Esophagus (tissue), 2 donors: ENCODE measurements around the gene IMMP2L. TPM values are rescaled to one million over a fixed set of nuclear protein-coding genes. Genes with fewer than 3 reads are reported as not detected.
"Not testable (repeated sequence)": the region's sequence is repeated elsewhere in the genome, so short reads cannot be mapped to it uniquely, and the experiment has no call there.

Experiments
- H3K27ac ChIP-seq, 2 donors: one replicate each; pipeline ENCODE4 v1.5.1; 2013; ENCODE audit warnings: low read depth in 2 of 2, mild to moderate bottlenecking in 2 of 2, inconsistent platforms in 1 of 2, low read length in 1 of 2, moderate library complexity in 1 of 2
- H3K27me3 ChIP-seq, 2 donors: one replicate each; pipeline ENCODE4 v1.6.1; 2013; ENCODE audit warnings: low read length in 2 of 2, control low read depth in 1 of 2, mild to moderate bottlenecking in 1 of 2; ENCODE audit not compliant: insufficient read depth in 2 of 2, control insufficient read depth in 1 of 2
- H3K36me3 ChIP-seq, 2 donors: one replicate each; pipeline ENCODE4 v1.6.1; 2013; ENCODE audit warnings: low read length in 1 of 2; ENCODE audit not compliant: control insufficient read depth in 2 of 2, insufficient read depth in 2 of 2
- H3K4me1 ChIP-seq, 2 donors: one replicate each; pipeline ENCODE4 v1.6.1; 2013; ENCODE audit warnings: low read length in 1 of 2; ENCODE audit not compliant: control insufficient read depth in 2 of 2, insufficient read depth in 2 of 2
- H3K4me3 ChIP-seq, 2 donors: one replicate each; pipeline ENCODE4 v1.5.1; 2013; ENCODE audit warnings: low read length in 2 of 2, mild to moderate bottlenecking in 2 of 2, low read depth in 1 of 2, moderate library complexity in 1 of 2
- H3K9me3 ChIP-seq, 2 donors: one replicate each; pipeline ENCODE4 v1.6.1; 2013; ENCODE audit warnings: mild to moderate bottlenecking in 2 of 2, low read depth in 1 of 2, low read length in 1 of 2, moderate library complexity in 1 of 2; ENCODE audit not compliant: control insufficient read depth in 2 of 2, insufficient read depth in 1 of 2
- WGBS, 2 donors: extraction: QIAGEN DNeasy Blood & Tissue Kit; methylation state at CpG; one replicate each; pipeline ENCODE4 v1.1.7; 2013; 5-methylcytosine and 5-hydroxymethylcytosine counted together
- polyA plus RNA-seq, 2 donors: library from polyadenylated mRNA; stranded (reverse); fragments of 200-250 nt; gene quantifications; one replicate each; pipeline ENCODE4 v1.2.3, GENCODE V29; 2013
- donor health status: healthy with polysubstance abuse.
- donor health status: Bipolar disorder and iron deficiency.

IMMP2L gene
- polyA plus RNA-seq, 2 donors = 6.5 to 14.5 TPM

- Histone ChIP-seq H3K4me1 (no peaks in the 10 kb centered on the region), H3K27me3 (no peaks in the 10 kb centered on the region), H3K36me3 (no peaks in the 10 kb centered on the region), H3K27ac (no peak overlapping the region), H3K4me3 (no peak overlapping the region), H3K9me3 (no peaks in the 10 kb centered on the region)
- 86 to 92% methylated on average over 1 of the region's 1 CpG for WGBS, 2 donors
These were observed 86.9 kb downstream of the IMMP2L start for GRCh38 chr7:111475419-111475748.

GRCh38 chr7:111474723-111475418 lies 87.4 kb downstream of the IMMP2L start:
- H3K27me3 ChIP-seq = no peaks in the 10 kb centered on the region
- no peaks in the 10 kb centered on the region for H3K4me1 ChIP-seq
- H3K9me3 ChIP-seq = no peaks in the 10 kb centered on the region
- no peaks in the 10 kb centered on the region for H3K36me3 ChIP-seq
- no peak overlapping the region for H3K4me3 ChIP-seq
- H3K27ac ChIP-seq = no peak overlapping the region
- 76 to 84% methylated on average over 4 of the region's 4 CpGs for WGBS, 2 donors

- no peak overlapping the region for H3K27ac ChIP-seq
- no peaks in the 10 kb centered on the region for H3K4me1 ChIP-seq
- H3K4me3 ChIP-seq = no peak overlapping the region
- H3K36me3 ChIP-seq = no peaks in the 10 kb centered on the region
- H3K9me3 ChIP-seq = no peaks in the 10 kb centered on the region
- H3K27me3 ChIP-seq = no peaks in the 10 kb centered on the region
- WGBS, 2 donors = 90 to 97% methylated on average over 2 of the region's 2 CpGs
These were observed 88.7 kb downstream of the IMMP2L start for GRCh38 chr7:111473449-111474198.

- H3K4me1 ChIP-seq = no peaks in the 10 kb centered on the region
- H3K27me3 ChIP-seq = no peaks in the 10 kb centered on the region
- no peaks in the 10 kb centered on the region for H3K36me3 ChIP-seq
- H3K9me3 ChIP-seq = no peaks in the 10 kb centered on the region
- H3K27ac ChIP-seq = no peak overlapping the region
- 86 to 87% methylated on average over 2 of the region's 2 CpGs for WGBS, 2 donors
- H3K4me3 ChIP-seq = no peak overlapping the region
These were observed 91.3 kb downstream of the IMMP2L start for GRCh38 chr7:111470998-111471397.

- not testable (repeated sequence) for H3K36me3 ChIP-seq, H3K4me1 ChIP-seq, H3K27me3 ChIP-seq, H3K9me3 ChIP-seq, H3K27ac ChIP-seq, H3K4me3 ChIP-seq
- WGBS, 2 donors = 95 to 100% methylated on average over 1 of the region's 1 CpG
These were observed 92.4 kb downstream of the IMMP2L start for GRCh38 chr7:111469894-111470293.

GRCh38 chr7:111465774-111466173 lies 96.5 kb downstream of the IMMP2L start:
- not testable (repeated sequence) for H3K36me3 ChIP-seq, H3K27ac ChIP-seq, H3K9me3 ChIP-seq, H3K27me3 ChIP-seq, H3K4me3 ChIP-seq, H3K4me1 ChIP-seq
- WGBS, 2 donors = 96 to 99% methylated on average over 3 of the region's 3 CpGs

GRCh38 chr7:111460695-111461094 lies 101.6 kb downstream of the IMMP2L start:
- Histone ChIP-seq H3K4me3 (no peak overlapping the region), H3K36me3 (no peaks in the 10 kb centered on the region), H3K27ac (no peak overlapping the region), H3K9me3 (no peaks in the 10 kb centered on the region), H3K4me1 (no peaks in the 10 kb centered on the region), H3K27me3 (no peaks in the 10 kb centered on the region)

GRCh38 chr7:111459757-111460280 lies 102.5 kb downstream of the IMMP2L start:
- H3K27ac ChIP-seq = no peak overlapping the region
- H3K9me3 ChIP-seq = no peaks in the 10 kb centered on the region
- no peaks in the 10 kb centered on the region for H3K27me3 ChIP-seq
- H3K4me3 ChIP-seq = no peak overlapping the region
- WGBS, 2 donors = 84 to 87% methylated on average over 2 of the region's 2 CpGs
- H3K36me3 ChIP-seq = no peaks in the 10 kb centered on the region
- no peaks in the 10 kb centered on the region for H3K4me1 ChIP-seq

GRCh38 chr7:111459065-111459756 lies 103.1 kb downstream of the IMMP2L start:
- no peaks in the 10 kb centered on the region for H3K4me1 ChIP-seq
- no peak overlapping the region for H3K27ac ChIP-seq
- WGBS, 2 donors = 78 to 81% methylated on average over 2 of the region's 2 CpGs
- H3K27me3 ChIP-seq = no peaks in the 10 kb centered on the region
- H3K36me3 ChIP-seq = no peaks in the 10 kb centered on the region
- H3K9me3 ChIP-seq = no peaks in the 10 kb centered on the region
- no peak overlapping the region for H3K4me3 ChIP-seq
